GM21723 (cell line): ENCODE measurements around the gene COQ8B.
"Not testable (repeated sequence)": the region's sequence is repeated elsewhere in the genome, so short reads cannot be mapped to it uniquely, and the experiment has no call there.

Source experiments
- ATAC-seq: cut with Tn5 transposase; IDR thresholded peaks from one replicate; pipeline ENCODE4 v1.9.1; 2021; ENCODE audit warnings: mild to moderate bottlenecking, moderate library complexity; ENCODE audit not compliant: unreplicated experiment

Gene COQ8B

DNA sequence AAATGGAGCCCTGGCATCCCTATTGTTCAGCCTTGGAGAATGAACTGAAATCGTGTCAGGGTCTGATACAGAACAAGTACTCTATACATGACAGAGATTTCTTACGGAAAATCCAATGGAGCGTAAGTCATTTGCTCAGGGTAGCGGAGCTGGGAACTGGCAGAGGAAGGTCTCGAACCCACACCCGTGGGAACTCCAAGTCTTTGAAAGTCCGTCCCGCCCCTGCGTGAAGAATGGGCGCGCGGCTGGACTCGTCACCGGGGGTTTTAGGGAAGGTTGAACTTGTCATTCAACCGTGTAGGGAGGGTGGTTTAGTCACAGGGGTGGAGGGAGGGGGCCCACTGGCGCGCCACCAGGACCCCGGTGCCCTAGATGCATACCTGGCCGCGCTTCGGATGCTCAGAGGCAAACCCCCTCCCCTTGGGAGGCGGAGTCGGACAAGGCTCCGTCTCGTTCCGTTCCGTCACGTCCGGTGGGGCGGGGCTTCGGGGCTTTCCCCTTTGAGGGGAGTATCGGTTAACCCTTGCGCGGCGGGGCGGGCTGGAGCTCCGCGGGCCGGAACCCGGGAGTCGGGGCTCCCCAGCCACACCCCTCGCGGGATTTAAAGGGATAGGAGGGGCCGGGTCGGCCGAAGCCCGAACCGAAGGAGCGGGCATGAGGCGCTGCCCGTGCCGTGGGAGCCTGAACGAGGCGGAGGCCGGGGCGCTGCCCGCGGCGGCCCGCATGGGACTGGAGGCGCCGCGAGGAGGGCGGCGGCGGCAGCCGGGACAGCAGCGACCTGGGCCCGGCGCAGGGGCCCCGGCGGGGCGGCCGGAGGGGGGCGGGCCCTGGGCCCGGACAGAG, at the start of gene COQ8B, which contains the start of gene ITPKC:
COQ8B (minus strand) TSS at position 405 of the 843 bp plus-strand sequence. CDS start 2,254 bp downstream, outside the sequence.
ITPKC (plus strand) TSS at position 631 of the 843 bp plus-strand sequence; CDS start at position 655, 24 bp downstream.
- ATAC-seq, result peak; percentile 58

GRCh38 chr19:40766385-40766784, 49.7 kb upstream of the COQ8B start:
- not testable (repeated sequence) for ATAC-seq

GRCh38 chr19:40763963-40764362, 47.3 kb upstream of the COQ8B start:
- no peak for ATAC-seq

DNA sequence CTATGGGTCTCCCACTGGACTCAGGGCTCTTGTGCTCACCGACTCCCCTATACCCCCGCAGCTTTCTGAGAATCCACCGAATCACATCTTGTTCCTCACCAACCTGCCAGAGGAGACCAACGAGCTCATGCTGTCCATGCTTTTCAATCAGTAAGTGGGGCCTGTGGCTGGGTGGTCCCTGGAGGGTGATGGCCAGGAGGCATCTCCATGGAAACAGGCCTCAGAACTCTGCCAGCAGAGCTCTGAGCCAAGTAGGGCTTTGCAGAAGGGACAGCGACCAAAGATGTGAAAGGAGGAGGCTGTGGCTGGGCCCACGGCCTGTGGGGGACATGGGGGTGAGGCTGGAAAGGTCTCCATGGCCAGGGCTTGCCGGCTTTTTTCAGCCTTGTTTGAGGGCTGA, 46.8 kb upstream of the COQ8B start:
- ATAC-seq, result no peak

- ATAC-seq, result no peak
These were observed 46.2 kb upstream of the COQ8B start for GRCh38 chr19:40762754-40763470.

GRCh38 chr19:40759352-40759751, 42.7 kb upstream of the COQ8B start:
- ATAC-seq, result no peak

DNA sequence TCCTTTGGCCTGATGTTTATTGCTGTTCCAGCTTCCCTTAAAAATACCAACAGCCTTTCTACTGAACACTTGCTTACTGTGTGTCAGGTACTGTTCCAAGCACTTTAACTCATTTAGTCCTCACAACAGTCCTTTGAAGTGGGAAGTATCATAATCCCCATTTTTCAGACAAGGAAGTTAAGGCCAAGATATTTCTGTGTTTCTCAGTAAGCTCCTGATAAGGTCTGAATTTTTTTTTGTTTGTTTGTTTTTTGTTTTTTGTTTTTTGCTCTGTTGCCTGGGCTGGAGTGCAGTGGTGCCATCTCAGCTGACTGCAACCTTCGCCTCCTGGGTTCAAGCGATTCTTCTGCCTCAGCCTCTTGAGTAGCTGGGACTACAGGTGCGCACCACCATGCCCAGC, 41.8 kb upstream of the COQ8B start:
- no peak for ATAC-seq

DNA sequence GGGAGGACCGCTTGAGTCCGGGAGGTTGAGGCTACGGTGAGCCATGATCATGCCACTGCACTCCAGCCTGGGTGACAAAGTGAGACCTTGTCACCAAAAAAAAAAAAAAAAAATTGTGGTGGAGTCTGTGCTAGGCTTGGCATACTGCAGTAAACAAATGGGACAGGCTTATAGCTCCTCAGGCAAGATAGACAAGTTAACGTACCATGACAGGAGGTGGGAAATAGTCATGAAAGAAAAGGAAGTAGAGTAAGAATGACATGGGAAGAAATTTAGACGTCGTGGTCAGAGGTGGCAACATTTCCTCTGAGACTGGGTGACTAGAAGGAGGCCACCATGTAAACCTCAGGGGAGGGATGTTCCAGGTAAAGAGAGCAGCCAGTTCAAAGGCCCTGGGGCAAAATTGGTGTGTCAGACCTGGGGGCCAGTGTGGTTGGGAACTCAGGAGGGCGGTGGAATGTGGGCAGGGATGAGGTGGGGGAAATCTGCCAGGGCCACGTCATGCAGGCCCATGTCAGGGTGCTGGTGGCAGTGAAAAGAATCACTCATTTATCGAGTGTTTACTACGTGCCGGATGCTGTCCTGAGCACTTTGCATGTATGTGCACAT, 39.9 kb upstream of the COQ8B start:
- no peak for ATAC-seq

DNA sequence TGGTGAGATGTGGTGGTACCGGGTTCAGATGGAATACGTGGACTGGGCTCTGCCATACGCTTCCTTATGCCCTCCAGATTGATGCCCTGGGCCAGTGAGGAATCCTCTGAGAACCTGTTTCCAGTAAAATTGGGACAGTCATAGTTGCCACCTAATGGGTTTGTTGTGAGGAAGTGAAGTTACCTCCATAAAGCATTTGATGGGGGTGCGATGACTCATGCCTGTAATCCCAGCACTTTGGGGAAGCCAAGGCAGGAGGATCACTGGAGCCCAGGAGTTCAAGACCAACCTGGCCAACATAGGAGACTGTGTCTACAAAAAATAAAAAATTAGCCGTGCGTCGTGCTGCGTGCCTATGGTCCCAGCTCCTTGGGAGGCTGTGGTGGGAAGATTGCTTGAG, 39.1 kb upstream of the COQ8B start:
- no peak for ATAC-seq

- no peak for ATAC-seq
These were observed 38.5 kb upstream of the COQ8B start for GRCh38 chr19:40755248-40755624.

DNA sequence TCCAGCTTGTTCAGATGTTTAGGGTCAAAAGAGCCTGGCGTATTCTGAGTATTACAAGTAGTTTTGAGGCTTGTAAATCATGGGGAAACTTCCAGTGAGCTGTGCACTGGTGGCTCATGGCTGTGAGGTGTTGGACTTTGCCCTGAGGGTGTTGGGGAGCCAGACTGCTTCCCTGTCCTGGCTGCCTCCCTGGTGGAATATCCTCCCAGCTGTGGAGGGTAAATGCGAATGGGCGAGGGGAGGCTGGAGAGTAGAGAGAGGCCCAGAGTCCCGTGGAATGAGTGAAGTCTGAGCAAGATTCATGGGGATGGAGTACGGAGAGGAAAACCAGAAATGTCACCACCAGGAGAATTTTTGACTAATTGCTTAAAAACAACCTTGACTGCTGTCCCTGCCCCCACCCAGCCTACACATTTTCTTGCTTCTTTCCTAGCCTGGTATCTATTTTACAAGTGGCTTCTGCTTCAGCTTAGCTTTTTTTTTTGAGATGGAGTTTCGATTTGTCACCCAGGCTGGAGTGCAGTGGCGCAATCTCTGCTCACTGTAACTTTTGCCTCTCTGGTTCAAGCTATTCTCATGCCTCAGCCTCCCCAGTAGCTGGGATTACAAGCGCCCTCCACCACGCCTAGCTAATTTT, 38.0 kb upstream of the COQ8B start:
- no peak for ATAC-seq

GRCh38 chr19:40752257-40752781, 35.6 kb upstream of the COQ8B start:
- no peak for ATAC-seq

DNA sequence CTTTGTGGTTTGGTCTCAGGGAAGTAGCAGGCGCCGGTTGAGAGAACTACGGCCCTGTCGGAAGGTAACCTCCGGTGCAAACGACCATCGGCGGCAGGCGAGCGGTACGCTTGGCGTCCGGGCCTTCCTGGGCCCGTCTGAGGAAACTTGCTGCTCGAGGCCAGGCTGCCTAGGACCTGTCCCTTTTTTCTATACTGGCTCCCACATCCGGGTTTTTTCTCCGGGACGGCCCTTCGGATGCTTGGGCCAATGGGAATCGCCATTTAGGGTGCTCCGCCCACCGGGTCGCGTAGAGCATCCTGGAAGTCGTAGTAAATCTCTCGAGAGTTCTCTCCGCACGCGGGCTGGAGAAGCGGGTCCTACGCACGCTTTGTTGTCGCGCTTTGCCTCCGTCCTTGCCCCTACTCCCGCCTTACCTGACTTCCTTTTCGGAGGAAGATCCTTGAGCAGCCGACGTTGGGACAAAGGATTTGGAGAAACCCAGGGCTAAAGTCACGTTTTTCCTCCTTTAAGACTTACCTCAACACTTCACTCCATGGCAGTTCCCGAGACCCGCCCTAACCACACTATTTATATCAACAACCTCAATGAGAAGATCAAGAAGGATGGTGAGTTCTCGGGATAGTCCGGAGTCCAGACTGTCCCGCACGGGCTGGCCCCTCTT, 34.3 kb upstream of the COQ8B start, which contains the start of gene SNRPA:
SNRPA (plus strand) TSS at position 330 of the 664 bp plus-strand sequence; CDS start at position 536, 206 bp downstream.
- peak; percentile 57 for ATAC-seq

- peak; percentile 76 for ATAC-seq
These were observed 33.6 kb upstream of the COQ8B start, which contains the start of gene ACTMAP for GRCh38 chr19:40750058-40750873. ACTMAP (minus strand) TSS chr19:40750477; CDS start chr19:40749803, 674 bp downstream.

- no peak for ATAC-seq
These were observed 30.9 kb upstream of the COQ8B start for GRCh38 chr19:40747536-40747935.

- no peak for ATAC-seq
These were observed 28.7 kb upstream of the COQ8B start for GRCh38 chr19:40745402-40745780.

DNA sequence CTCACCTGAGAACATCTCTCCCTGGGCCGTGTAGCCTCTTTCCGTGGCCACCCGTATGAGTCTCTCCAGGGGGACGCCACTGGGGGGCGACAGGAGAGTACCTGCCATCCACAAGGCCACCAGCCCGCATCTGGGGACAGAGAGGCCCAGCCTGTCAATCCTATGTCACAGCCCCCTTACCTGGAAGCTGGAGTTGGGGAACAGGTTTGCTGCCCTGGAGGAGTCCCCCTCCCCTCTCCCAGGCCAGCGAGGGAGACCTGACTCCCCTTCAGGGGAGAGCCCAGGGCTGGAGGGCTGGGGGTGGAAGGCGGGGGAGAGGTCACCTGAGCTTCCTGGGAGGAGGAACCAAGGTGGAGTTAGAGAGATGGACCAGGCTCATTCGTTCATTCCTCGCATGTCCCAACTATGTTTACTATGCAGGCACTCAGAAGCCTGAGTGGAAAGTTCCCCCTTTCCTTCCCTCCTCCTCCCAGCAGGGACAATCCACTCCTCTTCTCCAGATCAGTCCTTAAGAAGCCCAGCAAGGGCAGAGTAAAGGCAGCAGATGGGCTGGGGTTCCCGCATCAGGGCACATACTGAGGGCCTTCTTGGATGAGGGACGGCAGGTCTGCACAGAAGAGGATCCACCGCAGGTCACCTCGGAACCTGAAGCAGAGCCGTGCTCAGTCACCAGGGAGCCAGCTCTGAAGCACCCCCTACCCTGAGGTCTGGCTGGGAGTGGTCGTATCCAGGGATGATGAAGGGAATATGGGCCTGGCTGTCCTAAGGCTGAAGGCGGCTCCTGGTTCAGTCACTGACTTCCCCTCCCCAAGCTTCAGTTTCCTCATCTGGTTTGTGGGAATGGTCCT, 28.1 kb upstream of the COQ8B start:
- ATAC-seq, result no peak

DNA sequence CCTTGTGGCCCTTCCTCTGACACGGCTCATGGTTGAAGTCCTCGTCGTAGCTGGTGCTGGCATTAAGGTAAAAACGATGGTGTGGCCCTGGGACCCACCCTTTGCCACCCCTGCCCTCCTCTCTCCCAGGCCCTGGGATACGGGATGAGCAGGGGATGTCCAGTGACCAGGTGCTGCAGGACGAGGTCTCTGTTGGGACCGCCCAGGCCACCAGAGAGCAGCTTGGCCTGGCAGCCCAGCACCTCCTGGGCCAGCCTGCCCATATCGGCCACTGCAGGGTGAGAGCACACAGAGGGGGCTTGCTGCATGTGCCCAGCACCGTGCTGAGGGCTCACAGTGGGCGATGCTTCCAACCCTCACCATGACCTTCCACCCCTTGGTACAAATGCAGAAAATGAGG, 27.2 kb upstream of the COQ8B start:
- no peak for ATAC-seq
